HL-60/S4 treated with phorbol 12-myristate 13-acetate at 8.2 ng/mL for 4 days and 3 days (cell line): ENCODE results near the gene UTP4.

Experiments
- in situ Hi-C: fragments of 300-500 bp; cut with MboI; formaldehyde crosslinking; loops from 2 replicates; pipeline ENCODE4 v1.15.0; 2022; ENCODE audit warnings: low sequenced_read_pairs

Gene UTP4

DNA sequence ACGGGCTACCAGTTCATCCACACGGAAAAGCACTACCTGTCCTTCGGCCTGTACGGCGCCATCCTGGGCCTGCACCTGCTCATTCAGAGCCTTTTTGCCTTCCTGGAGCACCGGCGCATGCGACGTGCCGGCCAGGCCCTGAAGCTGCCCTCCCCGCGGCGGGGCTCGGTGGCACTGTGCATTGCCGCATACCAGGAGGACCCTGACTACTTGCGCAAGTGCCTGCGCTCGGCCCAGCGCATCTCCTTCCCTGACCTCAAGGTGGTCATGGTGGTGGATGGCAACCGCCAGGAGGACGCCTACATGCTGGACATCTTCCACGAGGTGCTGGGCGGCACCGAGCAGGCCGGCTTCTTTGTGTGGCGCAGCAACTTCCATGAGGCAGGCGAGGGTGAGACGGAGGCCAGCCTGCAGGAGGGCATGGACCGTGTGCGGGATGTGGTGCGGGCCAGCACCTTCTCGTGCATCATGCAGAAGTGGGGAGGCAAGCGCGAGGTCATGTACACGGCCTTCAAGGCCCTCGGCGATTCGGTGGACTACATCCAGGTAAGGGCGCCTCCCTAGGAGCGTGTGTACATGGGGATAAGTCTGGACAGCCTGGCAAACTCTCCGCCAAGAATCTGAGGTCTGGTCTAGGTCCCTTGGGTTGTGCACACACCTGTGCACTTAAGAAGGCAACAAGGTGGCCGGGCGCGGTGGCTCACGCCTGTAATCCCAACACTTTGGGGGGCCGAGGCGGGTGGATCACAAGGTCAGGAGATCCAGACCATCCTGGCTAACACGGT, 22.8 kb upstream of the UTP4 start:
- in situ Hi-C loops, result no loop called here

DNA sequence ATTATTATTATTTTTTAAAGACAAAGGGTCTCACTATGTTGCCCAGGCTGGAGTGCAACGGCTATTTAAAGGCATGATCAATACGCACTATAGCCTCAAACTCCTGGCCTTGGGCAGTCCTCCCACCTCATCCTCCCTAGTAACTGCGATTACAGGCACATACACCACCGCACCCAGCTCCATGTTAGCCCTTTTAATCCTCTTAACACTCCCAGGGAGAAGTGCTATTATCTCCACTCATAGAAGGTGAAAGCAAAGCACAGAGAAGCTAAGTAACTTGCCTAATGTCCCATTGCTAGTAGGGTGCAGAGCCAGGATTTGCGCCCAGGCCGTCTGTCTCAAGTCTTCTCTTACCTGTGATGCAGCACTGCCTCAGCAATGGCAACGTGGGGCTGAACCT, 22.0 kb upstream of the UTP4 start:
- in situ Hi-C loops, result no loop called here

DNA sequence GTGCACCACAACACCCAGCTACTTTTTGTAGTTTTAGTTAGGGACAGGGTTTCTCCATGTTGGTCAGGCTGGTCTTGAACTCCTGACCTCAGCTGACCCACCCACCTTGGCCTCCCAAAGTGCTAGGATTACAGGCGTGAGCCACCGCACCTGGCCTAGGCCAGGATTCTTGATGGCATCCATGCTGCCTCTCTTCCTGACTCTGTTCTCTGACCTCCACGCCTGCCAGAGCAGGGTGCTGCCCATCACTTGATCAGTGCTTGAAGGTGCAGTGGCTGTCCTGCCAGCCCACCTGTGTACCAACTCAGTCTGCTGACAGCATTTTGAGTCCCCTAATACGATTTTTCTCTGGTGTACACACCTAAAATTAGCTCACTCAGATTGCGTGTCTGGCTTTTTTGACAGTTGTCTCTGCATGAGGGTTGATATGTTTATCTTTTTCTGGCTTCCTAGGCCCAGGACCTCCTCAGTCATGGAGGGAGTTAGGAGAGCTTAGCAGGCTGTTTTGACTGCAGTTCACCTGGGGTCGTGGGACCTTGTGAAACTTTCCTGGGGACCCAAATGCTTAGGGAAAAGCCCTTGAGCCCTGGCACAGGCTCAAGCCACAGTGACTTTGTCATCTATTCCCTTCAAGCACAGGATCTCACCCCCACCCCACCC, 21.1 kb upstream of the UTP4 start:
- in situ Hi-C loops, result no loop called here

DNA sequence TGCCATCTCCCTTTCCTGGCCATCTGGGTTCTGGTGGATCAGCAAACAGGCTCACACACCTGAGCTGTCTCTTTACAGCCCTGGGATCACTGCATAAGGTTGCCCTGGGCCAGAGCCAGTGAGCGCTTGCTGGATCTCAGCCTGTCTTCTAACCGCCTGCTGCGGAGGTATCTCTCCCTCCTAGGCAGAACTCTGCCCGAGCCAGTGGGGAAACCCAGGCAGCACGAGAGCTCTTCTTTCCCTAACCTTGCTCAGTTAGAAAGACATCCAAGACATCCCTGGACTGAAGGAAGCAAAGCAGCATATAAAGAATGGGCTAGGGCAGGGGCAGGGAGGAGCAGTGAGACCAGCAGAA, 20.6 kb upstream of the UTP4 start:
- in situ Hi-C loops, result no loop called here

DNA sequence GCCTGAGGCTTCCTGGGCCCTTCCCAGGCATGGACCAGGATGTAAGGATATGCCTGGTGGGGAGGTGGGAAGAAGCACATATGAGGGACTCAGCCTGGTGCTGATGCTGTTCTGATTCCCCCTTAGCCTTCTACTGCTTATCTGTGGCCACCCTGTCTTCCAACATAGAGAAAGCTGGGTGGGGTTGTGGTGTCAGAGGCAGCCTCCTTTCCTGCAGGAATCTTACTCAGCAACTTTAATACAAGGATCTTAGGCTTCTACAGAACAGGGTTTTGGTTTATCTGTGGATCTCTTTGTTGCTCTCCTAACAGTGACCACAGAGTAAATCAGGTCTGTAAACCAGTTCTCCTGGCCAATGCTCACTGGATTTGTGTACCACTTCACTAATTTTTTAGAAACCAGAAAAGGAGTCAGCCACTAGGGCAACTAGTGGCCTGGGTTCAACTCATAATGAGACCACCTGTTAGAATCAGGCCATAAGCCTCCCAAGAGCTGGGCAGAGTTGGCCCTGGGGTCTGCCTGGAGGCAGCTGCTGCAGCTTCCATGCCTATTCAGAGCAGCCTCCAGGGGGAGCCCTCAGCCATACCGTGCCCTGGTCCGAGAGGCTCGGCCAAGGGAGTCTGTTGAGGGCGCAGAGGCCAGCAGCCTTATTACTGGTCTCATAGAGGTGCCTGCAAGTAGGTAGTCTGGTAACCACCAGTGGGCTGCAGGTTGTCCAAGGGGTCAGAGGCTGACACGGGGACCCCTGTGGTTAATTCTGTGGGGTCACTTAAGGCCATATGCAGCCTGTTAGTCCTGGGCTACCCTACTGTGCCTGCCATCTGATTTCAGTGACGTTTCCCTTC, 19.9 kb upstream of the UTP4 start:
- in situ Hi-C loops, result no loop called here

DNA sequence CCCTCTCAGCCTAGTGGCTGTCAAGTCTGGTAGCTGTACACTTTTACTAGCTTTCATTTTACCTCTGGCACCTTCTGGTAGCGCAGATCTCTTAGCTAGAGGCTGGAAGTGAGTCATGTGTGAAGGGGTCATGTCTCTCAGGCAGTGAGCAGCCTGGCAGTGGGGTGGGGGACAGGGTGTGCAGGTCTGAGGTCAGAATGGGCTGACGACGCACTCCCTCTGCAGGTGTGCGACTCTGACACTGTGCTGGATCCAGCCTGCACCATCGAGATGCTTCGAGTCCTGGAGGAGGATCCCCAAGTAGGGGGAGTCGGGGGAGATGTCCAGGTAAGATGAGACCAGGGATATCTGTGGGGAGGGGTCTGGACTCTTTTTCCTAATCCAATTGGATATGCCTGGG, 19.2 kb upstream of the UTP4 start:
- in situ Hi-C loops, result no loop called here

DNA sequence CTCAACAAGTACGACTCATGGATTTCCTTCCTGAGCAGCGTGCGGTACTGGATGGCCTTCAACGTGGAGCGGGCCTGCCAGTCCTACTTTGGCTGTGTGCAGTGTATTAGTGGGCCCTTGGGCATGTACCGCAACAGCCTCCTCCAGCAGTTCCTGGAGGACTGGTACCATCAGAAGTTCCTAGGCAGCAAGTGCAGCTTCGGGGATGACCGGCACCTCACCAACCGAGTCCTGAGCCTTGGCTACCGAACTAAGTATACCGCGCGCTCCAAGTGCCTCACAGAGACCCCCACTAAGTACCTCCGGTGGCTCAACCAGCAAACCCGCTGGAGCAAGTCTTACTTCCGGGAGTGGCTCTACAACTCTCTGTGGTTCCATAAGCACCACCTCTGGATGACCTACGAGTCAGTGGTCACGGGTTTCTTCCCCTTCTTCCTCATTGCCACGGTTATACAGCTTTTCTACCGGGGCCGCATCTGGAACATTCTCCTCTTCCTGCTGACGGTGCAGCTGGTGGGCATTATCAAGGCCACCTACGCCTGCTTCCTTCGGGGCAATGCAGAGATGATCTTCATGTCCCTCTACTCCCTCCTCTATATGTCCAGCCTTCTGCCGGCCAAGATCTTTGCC, 18.0 kb upstream of the UTP4 start:
- in situ Hi-C loops, result no loop called here

DNA sequence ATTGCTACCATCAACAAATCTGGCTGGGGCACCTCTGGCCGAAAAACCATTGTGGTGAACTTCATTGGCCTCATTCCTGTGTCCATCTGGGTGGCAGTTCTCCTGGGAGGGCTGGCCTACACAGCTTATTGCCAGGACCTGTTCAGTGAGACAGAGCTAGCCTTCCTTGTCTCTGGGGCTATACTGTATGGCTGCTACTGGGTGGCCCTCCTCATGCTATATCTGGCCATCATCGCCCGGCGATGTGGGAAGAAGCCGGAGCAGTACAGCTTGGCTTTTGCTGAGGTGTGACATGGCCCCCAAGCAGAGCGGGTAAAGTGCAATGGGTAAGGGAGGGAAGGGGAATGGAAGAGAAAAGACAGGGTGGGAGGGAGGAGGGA, 17.5 kb upstream of the UTP4 start:
- in situ Hi-C loops, result no loop called here

DNA sequence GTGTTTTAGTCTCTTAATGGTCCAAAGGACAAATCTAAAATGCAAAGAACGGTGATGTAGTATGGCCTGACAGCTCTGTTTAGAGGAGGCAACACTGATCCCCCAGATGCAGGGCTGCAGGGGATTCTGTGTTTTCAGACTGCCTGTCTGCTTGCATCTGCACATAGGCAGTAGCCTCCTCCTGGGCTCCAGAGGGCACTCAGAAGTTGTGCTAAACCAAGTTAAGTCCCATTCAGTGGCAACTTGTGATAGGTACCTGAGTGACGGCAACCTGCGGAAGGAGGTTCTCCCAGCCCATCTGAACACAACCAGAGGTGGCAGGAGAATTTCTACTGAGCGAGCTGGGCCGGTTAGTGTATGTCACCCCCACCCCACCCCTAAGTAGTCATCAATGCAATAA, 17.1 kb upstream of the UTP4 start:
- in situ Hi-C loops, result no loop called here

DNA sequence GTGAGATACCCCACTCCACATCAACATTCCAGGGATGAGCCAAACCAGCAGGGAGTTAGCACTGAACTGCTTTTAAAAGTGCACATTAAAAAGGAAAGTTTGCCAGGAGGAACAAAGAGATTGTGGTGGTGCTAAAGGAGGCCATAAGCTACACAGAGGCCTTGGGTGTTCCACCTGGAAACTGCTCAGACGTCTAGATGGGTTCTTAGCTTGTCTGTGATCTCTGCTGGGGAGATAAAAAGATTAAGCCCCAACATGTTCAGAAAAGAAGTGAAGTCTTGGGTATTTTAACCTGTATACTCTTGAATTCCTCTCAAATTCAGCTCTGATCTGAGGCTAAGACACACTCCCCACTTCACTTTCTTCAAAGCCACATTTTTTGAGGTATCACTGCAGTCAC, 16.6 kb upstream of the UTP4 start:
- in situ Hi-C loops, result no loop called here

DNA sequence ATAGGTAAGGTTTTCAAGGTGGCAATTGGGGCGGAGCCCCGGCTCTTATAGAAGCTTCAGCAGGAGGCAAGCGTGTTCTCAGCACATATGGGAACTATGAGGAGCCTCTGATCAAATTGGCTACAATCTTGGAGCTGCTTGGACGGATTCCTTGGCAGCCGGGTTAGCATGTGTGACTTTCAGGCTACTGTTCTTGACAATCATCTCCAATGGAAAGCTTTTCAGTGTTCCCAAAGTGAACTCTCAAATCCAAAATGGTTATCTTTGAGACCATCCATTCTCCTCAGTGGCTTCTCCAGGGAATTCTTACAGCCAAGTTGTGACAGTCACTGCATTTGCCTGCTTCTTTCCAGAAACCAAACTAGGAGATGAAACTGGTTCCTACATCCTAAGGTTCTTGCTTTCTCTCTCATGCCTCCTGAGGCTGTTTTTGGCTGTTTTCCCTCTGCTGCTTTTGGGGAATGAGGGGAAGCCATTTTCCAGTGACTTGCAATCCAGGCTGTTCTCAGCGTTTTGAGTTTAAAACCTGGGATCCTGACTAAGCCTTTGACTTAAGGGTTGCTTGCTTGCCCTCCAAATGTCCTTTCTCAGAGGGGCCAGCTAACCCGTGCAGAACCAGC, 16.1 kb upstream of the UTP4 start:
- in situ Hi-C loops, result no loop called here

DNA sequence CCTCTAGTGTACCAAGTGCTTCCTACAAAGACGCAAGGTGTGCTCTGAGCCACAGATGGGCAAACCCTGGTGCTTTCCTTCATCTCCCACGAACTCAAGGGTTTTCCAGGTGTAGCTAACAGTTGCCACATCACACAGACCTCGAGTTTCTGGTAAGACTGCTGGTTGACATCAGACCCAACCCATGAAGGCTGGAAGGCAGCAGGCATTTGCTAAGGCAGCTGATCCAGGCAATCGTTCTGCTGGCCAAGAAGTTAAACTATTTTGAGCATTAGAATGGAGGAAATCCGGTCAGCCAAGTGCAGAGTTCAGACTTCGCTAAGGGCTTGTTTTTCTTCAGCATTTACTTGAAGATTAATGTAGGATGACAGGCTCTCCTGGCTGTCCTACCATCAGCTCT, 15.5 kb upstream of the UTP4 start:
- in situ Hi-C loops, result no loop called here

DNA sequence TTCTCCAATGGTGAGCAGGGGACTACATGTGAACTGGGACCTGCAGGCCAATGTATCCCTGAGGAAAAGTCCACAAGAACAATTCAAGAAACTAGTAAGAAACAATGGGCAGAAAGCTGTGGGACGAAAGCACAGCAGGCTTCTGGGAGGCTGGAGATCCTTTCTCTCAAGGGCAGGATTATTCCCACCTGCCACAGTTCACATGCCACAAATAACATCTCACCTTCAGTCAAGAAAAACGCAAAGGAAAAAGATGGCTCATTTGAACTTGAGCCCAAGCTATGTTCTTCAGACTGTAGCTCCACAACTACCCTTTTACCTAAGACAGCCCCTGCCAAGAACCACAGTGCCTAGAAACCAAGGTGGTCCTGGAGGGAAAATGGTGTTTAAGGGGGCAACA, 14.0 kb upstream of the UTP4 start:
- in situ Hi-C loops, result no loop called here

DNA sequence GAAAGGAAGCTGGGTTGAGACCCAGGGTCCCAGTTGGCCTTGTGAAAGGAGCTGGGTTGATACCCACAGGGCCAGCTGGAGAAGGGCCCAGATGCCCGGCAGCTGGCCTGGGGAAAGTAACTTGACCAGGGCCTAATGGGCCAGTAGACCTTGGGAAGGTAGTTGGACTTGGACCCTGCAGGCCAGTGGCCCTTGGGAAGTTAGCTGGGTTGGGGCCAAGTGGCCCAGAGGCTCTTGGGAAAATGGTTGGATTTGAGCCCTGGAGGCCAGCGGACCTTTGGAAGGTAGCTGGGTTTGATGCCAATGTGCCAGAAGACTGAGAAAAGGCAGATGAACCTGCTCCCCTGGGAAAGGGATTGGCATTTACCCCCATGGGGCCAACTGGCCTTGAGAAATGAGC, 13.5 kb upstream of the UTP4 start:
- in situ Hi-C loops, result no loop called here

DNA sequence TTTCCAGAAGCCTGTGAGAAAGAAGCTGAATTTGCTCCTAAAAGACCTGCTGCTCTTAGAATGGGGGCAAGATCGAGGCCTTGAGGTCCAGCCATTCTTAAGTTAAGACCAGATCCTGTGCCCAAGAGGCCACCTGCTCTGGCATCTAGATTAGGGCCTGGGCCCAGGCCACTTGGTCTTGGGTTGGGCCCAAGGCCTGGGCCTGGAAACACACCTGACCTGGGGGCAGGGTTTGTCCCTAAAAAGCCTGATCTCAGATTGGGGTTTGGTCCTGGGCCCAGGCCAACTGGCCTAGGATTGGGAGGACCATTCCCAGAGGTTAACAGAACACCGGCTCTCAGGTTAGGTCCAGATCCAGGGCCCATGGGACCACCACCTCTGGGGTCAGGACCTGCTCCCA, 12.9 kb upstream of the UTP4 start:
- in situ Hi-C loops, result no loop called here

DNA sequence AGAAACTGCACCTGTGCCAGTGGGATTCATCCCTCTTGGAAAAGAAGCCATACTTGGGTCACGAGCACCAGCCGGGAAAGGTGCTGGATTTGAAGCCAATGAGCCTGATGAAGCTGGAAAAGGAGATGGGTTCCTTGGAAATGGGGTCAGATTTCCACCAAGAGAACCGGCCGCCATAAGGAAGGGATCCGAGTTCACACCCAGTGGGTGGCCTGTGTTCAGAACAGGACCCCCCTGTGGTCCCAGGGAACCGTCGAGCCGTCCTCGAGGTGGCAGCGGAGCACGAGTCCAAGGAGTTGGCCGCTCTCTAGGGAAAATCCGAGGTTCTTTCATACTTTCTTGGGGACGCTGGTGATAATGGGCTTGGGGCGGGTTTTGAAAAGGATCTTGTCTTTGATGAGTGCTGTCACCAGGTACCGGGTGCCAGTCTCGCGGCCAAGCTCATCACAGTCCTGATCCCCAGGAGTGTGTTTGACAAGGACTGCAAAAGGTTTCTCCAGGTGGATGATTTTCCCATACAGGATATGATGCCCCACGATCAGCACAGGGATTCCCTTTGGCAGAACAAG, 12.3 kb upstream of the UTP4 start:
- in situ Hi-C loops, result loop anchor here (10.0 kb wide), 1 partner anchor 215 kb away; no protein-coding TSS in a partner anchor

DNA sequence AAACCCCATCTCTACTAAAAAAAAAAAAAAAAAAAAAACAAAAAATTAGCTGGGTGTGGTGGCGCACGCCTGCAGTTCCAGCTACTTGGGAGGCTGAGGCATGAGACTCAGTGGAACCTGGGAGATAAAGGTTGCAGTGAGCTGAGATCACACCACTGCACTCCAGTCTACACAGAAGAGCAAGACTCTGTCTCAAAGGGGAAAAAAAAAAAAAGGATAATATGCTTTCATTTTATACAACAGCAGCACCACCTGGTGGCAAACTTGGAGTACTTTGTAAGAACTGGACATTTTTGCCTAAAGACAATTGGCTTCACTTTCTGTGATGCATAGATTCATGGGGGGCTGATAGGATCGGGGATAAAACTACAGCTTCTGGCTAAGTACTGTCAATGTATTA, 8.5 kb upstream of the UTP4 start:
- in situ Hi-C loops, result loop anchor here (10.0 kb wide), 1 partner anchor 219 kb away; no protein-coding TSS in a partner anchor

DNA sequence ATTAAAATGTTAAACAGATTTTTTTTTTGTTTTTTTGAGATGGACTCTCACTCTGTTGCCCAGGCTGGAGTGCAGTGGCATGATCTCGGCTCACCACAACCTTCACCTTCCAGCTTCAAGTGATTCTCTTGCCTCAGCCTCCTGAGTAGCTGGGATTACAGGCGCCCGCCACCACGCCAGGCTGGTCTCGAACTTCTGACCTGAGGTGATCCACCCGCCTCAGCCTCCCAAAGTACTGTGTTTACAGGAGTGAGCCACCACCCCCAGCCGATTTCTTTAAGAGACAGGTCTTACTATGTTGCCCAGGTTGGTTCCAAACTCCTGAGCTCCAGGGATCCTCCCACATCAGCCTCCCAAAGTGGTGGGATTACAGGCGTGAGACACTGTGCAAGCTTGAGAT, 8.0 kb upstream of the UTP4 start:
- in situ Hi-C loops, result loop anchor here (10.0 kb wide), 1 partner anchor 220 kb away; no protein-coding TSS in a partner anchor

DNA sequence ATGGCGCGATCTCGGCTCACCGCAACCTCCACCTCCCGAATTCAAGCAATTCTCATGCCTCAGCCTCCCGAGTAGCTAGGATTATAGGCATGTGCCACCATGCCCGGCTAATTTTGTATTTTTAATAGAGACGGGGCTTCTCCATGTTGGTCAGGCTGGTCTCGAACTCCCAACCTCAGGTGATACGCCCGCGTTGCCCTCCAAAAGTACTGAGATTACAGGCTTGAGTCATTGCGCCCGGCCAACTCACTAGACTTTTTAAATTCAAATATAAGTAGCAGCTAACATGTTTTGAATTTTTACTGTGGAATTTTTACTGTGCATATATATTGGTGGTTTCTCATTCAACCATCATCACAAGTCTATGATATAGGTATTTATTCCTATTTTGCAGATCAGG, 7.5 kb upstream of the UTP4 start:
- in situ Hi-C loops, result loop anchor here (10.0 kb wide), 1 partner anchor 220 kb away; no protein-coding TSS in a partner anchor

DNA sequence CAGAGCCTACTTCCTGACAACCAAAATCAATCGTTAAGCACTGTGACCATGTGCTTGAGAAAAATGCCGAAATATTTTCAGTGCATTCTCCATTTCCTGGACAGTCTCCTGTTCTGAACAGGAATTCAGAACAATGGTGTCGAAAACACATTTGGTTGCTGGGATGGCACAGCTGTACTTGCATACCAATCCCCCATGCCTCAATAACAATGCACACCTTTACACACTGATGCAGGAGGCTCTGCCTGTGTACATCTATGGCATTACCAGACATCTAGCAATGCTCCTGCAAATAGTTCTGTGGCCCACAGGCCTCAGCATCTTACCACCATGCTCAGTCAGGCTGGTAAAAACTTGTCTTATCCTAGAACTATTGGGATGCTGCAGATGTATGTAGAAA, 6.2 kb upstream of the UTP4 start:
- in situ Hi-C loops, result loop anchor here (10.0 kb wide), 1 partner anchor 221 kb away; no protein-coding TSS in a partner anchor
